Measurements from ENCODE around the gene PTPRN2.

DNA sequence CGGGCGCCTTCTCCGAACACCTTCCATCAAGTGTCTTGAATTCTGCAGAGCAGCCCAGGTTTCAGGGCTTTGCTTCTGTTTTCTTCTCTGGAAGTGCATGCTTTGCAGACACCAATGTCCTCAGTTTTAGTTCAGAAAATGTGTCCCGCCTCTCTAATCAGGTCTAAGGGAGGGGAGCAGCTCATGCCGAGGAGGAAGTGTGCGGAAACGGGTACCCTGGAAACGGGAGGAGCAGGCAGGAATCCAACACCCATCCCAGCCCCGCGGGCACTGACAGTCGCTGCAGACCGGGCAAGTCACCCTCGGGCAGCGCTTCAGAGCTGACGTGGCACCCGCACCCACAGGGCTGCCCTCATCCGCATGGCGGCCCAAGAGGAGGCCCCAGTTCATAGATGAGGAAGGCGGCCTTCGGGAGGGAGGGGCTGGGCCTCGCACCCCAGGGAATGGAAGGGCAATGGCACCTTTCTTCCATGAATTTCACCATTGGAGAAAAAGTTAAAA is 912.1 kb downstream of the PTPRN2 start:
- no peak for TF ChIP-seq POLR2AphosphoS5 (IDR thresholded peaks at IDR 0.05)
- TF ChIP-seq POLR2A (IDR thresholded peaks at IDR 0.05), result no peak
- no peak for TF ChIP-seq CTCF (IDR thresholded peaks at IDR 0.05)
